A673 (cell line): ENCODE measurements around the gene GADD45A.
"Not testable (repeated sequence)": the region's sequence is repeated elsewhere in the genome, so short reads cannot be mapped to it uniquely, and the experiment has no call there.

ENCODE experiments used
- CTCF ChIP-seq: fragments of 300-800, 200-600 bp; sonication (generic); conservative IDR thresholded peaks from 2 replicates; pipeline ENCODE4 v1.5.1; 2017; ENCODE audit warnings: low read depth, mild to moderate bottlenecking, antibody characterized with exemption, low read length, moderate library complexity, mixed read lengths
- EZH2 ChIP-seq: fragments of 200-600 bp; sonication (generic); IDR thresholded peaks from 2 replicates; pipeline ENCODE4 v1.6.1; 2017; ENCODE audit warnings: borderline replicate concordance, low read depth, mild to moderate bottlenecking, mixed read lengths, antibody characterized with exemption, low read length; ENCODE audit not compliant: poor library complexity, severe bottlenecking

GRCh38 chr1:67730312-67730711 is 45.3 kb downstream of the GADD45A start:
- not testable (repeated sequence) for TF ChIP-seq CTCF, EZH2
